EH (cell line): Measurements from ENCODE around the gene GRID2.
"Not testable (repeated sequence)": the region's sequence is repeated elsewhere in the genome, so short reads cannot be mapped to it uniquely, and the experiment has no call there.

Source experiments
- DNase-seq: peaks from one replicate; pipeline ENCODE4 v3.0.0-alpha.2; 2015; ENCODE audit warnings: low read depth

GRID2 gene

DNA sequence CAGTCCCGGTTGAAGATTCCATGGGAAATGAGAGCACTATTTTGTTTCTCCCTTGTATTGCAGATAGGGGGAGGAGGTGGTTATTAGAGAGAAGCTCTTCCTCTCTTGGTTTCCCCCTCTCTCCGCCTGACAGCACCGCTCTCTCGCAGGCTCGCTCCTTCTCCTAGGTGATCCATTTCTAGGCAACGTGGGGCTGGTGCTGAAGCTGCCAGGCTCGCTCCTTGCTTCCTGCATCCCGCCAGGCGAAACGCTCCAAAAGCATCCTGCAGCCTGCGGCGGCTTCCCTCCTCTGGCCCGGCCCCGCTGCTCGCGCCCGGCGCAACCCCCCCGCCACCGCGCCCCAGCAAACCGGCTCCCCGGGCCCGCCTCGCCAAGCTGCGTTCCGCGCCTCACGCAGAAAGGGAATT is at the start of gene GRID2:
TSS of gene GRID2 (plus strand) at position 346 of the 407 bp plus-strand sequence.
- no peak for DNase-seq

DNA sequence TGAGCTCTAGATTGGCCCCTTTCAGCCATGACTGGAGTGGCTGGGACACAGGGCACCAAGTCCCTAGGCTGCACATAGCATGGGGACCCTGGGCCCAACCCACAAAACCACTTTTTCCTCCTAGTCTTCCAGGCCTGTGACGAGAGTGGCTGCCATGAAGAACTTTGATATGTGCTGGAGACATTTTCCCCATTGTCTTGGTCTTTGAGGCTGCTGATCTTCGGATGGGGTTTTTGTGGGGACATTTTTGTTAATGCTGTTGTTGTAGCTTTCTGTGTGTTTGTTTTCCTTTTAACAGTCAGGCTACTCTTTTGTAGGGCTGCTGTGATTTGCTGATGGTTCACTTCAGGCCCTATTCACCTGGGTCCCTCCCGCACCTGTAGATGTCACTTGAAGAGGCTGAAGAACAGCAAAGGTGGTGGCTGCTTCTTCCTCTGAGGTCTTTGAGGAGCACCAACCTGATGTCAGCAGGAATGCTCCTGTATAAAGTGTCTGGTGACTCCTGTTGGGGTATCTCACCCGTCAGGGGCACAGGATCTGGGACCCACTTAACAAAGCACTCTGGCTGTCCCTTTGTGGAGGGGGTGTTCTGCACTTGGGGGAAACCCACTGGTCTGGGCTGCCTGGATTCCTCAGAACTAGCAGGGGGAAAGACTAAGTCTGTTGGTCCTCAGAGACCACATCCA is 49.6 kb upstream of the GRID2 start:
- no peak for DNase-seq

GRCh38 chr4:92254767-92255442 is 48.9 kb upstream of the GRID2 start:
- no peak for DNase-seq

DNA sequence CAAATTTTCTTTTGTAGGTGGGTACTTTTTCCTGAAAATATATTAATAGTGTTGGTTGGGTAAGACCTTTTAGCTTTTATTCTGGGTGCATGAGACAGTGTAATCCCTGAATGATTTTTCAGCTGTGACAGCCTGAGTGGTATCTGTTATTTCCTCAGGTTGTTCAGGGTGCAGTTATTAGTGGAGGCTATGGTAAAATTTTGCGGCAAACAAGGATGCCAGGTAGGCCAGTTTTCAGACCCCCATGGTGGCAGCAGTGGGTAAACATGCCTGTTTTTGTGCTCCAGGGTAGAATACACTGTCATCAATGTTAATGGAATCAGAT is 47.9 kb upstream of the GRID2 start:
- DNase-seq = no peak

DNA sequence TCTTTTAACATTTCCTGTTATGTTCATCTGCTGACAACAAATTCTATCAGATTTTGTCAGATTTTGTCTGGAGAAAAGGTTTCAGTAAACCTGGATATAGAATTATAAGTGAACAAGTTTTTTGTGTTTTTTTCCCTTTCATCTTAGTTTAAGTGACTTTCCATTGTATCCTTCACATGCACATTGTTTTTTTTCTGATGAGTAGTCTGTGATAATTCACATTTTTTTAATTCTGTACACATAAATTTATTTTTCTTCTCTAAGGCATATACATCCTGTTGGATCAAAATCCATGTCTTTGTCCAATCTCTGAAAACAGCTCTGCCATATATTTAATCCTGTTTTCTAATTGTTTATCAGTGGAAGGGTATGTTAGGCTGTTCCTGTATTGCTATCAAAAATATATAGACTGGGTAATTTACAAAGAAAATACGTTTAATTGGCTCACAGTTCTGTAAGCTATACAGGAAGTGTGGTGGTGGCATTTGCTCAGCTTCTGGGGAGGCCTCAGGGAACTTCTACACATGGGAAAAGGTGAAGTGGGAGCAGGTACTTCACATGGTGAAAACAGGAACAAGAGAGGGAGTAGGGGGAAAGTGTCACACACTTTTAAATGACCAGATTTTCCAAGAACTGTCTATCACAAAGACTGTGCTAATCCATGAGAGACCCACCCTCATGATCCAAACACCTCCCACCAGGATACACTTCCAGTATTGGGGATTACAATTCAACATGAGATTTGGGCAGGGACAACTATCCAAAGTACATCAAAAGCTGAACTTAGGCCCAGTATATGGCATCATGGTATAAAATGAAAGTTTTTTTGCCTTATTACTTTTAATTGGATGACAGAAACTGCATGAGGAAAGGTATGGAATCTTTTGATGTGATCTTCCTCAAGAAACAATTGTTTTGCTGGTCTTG is 45.6 kb upstream of the GRID2 start:
- no peak for DNase-seq

- no peak for DNase-seq
Measured at GRCh38 chr4:92261256-92261655, 42.5 kb upstream of the GRID2 start.

- DNase-seq = no peak
Measured at GRCh38 chr4:92262371-92262770, 41.4 kb upstream of the GRID2 start.

- no peak for DNase-seq
Measured at GRCh38 chr4:92263010-92263409, 40.8 kb upstream of the GRID2 start.

DNA sequence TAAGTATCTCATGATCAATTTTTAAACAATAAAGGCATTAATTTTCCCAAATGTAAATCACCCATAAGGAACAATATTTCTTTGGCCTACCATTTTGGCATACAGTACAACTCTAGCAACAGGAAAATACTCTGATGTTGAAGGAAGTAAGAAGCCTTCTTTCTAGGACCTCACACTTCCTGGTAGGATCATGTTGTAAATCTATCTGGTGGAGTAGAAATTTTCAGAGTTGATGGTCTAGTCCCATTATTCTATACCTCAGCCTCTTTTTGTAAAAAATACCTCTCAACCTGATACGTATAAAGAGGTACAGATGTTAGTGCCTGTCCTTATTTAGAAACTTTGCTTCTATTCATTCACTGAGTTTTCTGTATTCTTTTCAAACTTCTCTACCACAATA is 40.2 kb upstream of the GRID2 start:
- DNase-seq = no peak

DNA sequence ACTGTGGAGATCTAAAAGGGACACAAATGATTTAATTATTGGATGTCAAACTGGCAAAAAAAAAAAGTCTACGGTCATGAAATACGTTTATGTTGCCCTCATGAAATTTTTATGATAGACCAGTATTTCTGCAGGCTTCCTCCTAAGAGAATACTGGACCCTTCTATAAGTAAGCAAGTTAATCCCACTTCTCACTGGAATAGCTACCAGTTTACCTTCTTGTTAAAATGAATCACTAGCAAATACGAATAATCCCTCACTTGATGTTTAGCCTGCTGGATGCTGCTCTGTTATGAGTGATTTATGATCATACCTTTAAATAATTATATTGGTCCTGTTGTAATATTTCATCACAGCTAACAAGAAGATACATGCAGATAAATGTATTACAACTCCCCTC is 39.6 kb upstream of the GRID2 start:
- no peak for DNase-seq

DNA sequence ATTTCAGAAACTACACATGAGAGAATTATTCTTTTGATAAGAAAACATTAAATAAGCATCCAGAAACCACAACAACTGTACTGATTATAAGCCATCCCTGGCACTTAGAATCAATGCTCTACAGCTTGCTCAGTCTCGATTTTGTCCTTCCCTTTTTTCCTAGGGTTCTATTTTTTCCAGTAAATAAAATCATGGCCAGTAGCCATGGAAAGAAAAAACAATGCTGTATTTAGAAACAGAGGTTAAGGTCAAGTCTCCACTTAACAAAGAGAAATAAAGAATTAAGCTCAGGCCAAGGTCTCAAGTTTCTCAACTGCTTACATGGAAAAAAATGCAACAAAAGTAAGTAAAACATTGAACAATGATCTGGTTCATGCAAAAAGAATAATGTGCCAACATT is 38.7 kb upstream of the GRID2 start:
- DNase-seq = no peak

DNA sequence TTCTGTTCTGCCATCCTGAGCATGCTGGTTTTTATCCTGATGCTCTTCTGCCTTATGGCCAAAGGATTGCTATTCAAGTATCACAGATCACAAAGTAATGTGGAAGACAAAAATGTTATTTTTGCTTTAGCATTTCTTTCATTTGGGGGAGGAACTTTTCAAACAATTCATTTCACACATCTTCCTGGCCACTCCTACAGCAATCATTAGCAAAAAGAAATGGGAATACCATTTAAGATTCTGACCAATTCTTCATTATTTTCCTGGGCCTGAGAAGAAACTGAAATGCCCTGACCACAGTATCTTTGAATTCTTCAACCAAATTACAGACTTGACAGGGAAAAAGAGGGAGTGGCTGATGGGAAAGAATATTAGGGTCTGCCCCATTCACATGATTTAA is 38.0 kb upstream of the GRID2 start:
- DNase-seq = no peak

GRCh38 chr4:92266521-92266920 is 37.2 kb upstream of the GRID2 start:
- no peak for DNase-seq

- no peak for DNase-seq
Measured at GRCh38 chr4:92268642-92269041, 35.1 kb upstream of the GRID2 start.

GRCh38 chr4:92270908-92271307 is 32.9 kb upstream of the GRID2 start:
- no peak for DNase-seq

DNA sequence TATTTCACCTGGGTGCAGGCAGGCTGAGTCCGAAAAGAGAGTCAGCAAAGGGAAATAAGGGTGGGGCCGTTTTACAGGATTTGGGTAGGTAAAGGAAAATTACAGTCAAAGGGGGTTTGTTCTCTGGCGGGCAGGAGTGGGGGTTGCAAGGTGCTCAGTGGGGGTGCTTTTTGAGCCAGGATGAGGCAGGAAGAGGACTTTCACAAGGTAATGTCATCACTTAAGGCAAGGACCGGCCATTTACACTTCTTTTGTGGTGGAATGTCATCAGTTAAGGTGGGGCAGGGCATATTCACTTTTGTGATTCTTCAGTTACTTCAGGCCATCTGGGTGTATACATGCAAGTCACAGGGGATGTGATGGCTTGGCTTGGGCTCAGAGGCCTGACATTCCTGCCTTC is 32.2 kb upstream of the GRID2 start:
- DNase-seq = not testable (repeated sequence)

DNA sequence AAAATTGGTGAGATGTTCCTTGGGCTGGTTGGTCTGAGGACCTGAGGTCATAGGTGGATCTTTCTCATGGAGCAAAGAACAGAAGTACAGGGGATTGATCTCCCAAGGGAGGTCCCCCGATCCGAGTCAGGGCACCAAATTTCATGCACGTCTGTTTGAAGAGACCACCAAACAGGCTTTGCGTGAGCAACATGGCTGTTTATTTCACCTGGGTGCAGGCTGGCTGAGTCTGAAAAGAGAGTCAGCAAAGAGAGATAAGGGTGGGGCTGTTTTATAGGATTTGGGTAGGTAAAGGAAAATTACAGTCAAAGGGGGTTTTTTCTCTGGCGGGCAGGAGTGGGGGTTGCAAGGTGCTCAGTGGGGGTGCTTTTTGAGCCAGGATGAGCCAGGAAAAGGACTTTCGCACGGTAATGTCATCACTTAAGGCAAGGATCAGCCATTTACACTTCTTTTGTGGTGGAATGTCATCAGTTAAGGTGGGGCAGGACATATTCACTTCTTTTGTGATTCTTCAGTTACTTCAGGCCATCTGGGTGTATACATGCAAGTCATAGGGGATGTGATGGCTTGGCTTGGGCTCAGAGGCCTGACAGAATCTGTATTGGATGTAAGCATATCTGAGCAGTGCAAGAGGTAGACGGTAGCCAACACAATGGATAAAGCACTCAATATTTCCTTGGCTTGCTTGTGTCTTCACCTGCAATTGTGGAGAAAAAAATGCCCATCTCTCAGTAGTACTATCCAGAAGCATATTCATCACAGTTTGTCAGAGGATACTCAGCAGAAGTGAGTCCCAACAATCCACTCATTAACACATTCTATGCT is 26.5 kb upstream of the GRID2 start:
- DNase-seq = not testable (repeated sequence)

DNA sequence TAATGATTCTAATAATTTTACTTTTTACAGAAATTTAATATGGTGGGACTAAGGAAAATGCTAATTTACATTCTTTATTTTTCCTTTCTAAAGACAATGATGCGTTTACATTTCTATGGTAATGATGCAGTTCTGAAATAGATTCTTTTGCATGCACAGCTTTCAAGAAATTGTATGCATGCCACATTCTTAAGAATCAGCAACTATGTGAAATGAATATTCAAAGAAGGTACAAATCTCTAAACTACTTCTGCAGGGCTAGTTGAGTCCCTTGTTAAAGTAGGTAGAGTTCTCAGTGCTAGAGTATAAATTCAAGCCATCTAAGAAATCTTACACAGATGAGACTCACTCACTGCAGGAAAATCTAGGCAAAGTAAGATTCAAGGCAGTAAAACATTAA is 24.5 kb upstream of the GRID2 start:
- DNase-seq = no peak

DNA sequence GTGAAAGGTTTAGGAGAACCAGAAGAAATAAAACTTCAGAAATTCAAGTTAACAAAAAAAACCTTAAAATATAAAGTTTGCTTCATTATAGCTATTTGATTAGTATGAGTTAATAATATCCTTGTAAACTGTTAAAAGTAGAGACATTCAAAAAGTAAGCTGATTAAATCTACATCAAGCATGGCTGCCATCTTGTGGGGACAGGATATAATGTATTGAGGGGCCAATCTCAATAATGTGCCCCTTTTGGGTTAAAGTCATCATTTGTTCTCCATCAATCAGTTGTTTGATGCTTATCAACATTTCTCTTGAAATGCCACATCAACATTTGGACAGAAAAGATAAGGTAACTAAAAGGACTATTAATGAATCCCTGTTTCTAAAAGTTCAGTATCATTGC is 4.6 kb upstream of the GRID2 start:
- DNase-seq = no peak

DNA sequence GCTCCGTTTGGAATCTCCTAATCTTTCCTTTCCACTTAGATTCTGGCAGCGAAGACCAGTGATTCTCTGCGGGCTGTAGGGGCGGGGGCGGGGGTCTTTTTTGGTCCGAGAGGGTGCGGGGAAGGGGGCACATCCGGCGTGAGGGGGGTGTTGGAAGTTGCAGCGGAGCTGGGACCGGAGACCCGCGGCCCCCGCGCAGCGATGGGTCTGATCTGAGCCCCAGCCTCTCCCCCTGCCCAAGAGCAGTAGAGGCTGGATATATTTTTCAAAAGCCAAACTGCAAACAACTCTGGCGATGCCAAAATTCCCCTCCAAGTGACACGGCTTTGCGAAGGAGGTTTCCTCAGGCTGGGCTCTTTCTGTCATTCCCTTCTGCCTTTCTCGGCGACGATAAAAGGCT is 355 bp downstream of the GRID2 start:
- DNase-seq = no peak

DNA sequence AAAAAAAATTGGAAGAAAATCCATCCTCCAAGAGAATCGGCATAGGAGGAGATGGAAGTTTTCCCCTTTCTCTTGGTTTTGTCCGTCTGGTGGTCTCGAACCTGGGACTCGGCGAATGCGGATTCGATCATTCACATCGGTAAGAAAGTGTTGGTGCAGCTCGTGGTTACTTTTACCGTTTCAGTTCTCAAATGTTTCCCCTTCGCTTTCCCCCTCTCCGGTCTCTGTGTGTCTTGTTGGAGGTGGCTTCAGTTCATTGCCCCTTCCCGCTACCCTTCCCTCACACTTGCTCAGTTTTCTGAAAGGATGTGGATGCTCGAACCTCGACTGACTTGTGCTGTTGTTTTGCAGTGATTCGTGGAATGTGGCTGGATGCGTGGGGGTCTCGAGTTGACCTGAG is 840 bp downstream of the GRID2 start:
- DNase-seq = no peak
